H9 (cell line): ENCODE results near the gene TGFBR1. TPM values are rescaled to one million over a fixed set of nuclear protein-coding genes. Genes with fewer than 3 reads are reported as not detected.

ENCODE experiments used
- DNase-seq: peaks from one replicate; pipeline ENCODE4 v3.0.0-alpha.2; 2017
- H2AFZ ChIP-seq: one replicate; pipeline ENCODE4 v1.6.1; 2013; ENCODE audit warnings: mild to moderate bottlenecking, low read length, control low read depth, moderate library complexity
- H2AK5ac ChIP-seq: 2 replicates; pipeline ENCODE4 v1.6.1; 2013; ENCODE audit warnings: low read length, control low read depth, mixed read lengths; ENCODE audit not compliant: insufficient read length
- H2BK120ac ChIP-seq: one replicate; pipeline ENCODE4 v1.6.1; 2013; ENCODE audit warnings: low read depth, mild to moderate bottlenecking, low read length, control low read depth, inconsistent platforms; ENCODE audit not compliant: poor library complexity, severe bottlenecking
- H2BK12ac ChIP-seq: 2 replicates; pipeline ENCODE4 v1.6.1; 2013; ENCODE audit warnings: low read length, control low read depth, mixed read lengths, low read depth; ENCODE audit not compliant: insufficient read length
- H2BK15ac ChIP-seq: 2 replicates; pipeline ENCODE4 v1.6.1; 2013; ENCODE audit warnings: low read depth, low read length, control low read depth
- H2BK20ac ChIP-seq: one replicate; pipeline ENCODE4 v1.6.1; 2013; ENCODE audit warnings: low read depth, mild to moderate bottlenecking, low read length, control low read depth, inconsistent platforms; ENCODE audit not compliant: poor library complexity, severe bottlenecking
- H2BK5ac ChIP-seq: 2 replicates; pipeline ENCODE4 v1.6.1; 2013; ENCODE audit warnings: low read length, control low read depth, mixed read lengths; ENCODE audit not compliant: insufficient read length
- H3K14ac ChIP-seq: 2 replicates; pipeline ENCODE4 v1.6.1; 2013; ENCODE audit warnings: low read length, control low read depth; ENCODE audit not compliant: insufficient read depth
- H3K18ac ChIP-seq: 2 replicates; pipeline ENCODE4 v1.6.1; 2013; ENCODE audit warnings: low read depth, mild to moderate bottlenecking, mixed read lengths, low read length, control low read depth; ENCODE audit not compliant: insufficient read length
- H3K23ac ChIP-seq: 2 replicates; pipeline ENCODE4 v1.6.1; 2013; ENCODE audit warnings: low read length, control low read depth, mixed read lengths, low read depth; ENCODE audit not compliant: insufficient read length
- H3K23me2 ChIP-seq: 2 replicates; pipeline ENCODE4 v1.6.1; 2013; ENCODE audit warnings: low read depth, mild to moderate bottlenecking, mixed read lengths, low read length, control low read depth; ENCODE audit not compliant: insufficient read length, poor library complexity, severe bottlenecking
- H3K27ac ChIP-seq: 2 replicates; pipeline ENCODE4 v1.5.1; 2013; ENCODE audit warnings: low read length, control low read depth, mixed read lengths, low read depth; ENCODE audit not compliant: insufficient read length
- H3K27me3 ChIP-seq: 2 replicates; pipeline ENCODE4 v1.6.1; 2013; ENCODE audit warnings: low read length, control low read depth, inconsistent platforms; ENCODE audit not compliant: insufficient read depth
- H3K4ac ChIP-seq: 2 replicates; pipeline ENCODE4 v1.6.1; 2013; ENCODE audit warnings: low read depth, mild to moderate bottlenecking, control low read depth, inconsistent platforms, low read length, moderate library complexity
- H3K4me1 ChIP-seq: 2 replicates; pipeline ENCODE4 v1.6.1; 2013; ENCODE audit warnings: low read length, control low read depth, inconsistent platforms; ENCODE audit not compliant: insufficient read depth
- H3K4me2 ChIP-seq: 2 replicates; pipeline ENCODE4 v1.6.1; 2013; ENCODE audit warnings: low read length, control low read depth, mixed read lengths; ENCODE audit not compliant: insufficient read length, insufficient read depth
- H3K56ac ChIP-seq: 2 replicates; pipeline ENCODE4 v1.6.1; 2013; ENCODE audit warnings: low read depth, mild to moderate bottlenecking, mixed read lengths, low read length, control low read depth; ENCODE audit not compliant: insufficient read length
- H3K79me1 ChIP-seq: 2 replicates; pipeline ENCODE4 v1.6.1; 2013; ENCODE audit warnings: low read depth, mild to moderate bottlenecking, moderate library complexity, low read length, control low read depth, inconsistent platforms; ENCODE audit not compliant: insufficient read depth, poor library complexity, severe bottlenecking
- H3K79me2 ChIP-seq: 2 replicates; pipeline ENCODE4 v1.6.1; 2013; ENCODE audit warnings: low read length, control low read depth, inconsistent platforms; ENCODE audit not compliant: insufficient read depth
- H3K9ac ChIP-seq: 2 replicates; pipeline ENCODE4 v1.6.1; 2013; ENCODE audit warnings: low read length, control low read depth, mixed read lengths; ENCODE audit not compliant: insufficient read length; ENCODE audit errors: extremely low read depth
- H3K9me3 ChIP-seq: one replicate; pipeline ENCODE4 v1.6.1; 2013; ENCODE audit warnings: low read depth, low read length, inconsistent platforms; ENCODE audit not compliant: control insufficient read depth
- H3T11ph ChIP-seq: one replicate; pipeline ENCODE4 v1.6.1; 2013; ENCODE audit warnings: mild to moderate bottlenecking, low read length, control low read depth, inconsistent platforms
- H4K20me1 ChIP-seq: one replicate; pipeline ENCODE4 v1.6.1; 2013; ENCODE audit not compliant: control insufficient read depth, insufficient read length, insufficient read depth
- H4K5ac ChIP-seq: 2 replicates; pipeline ENCODE4 v1.6.1; 2013; ENCODE audit warnings: low read depth, mild to moderate bottlenecking, mixed read lengths, low read length, control low read depth; ENCODE audit not compliant: insufficient read length
- H4K8ac ChIP-seq: replicated peaks from 2 replicates; pipeline ENCODE4 v1.6.1; 2013; ENCODE audit warnings: low read length, control low read depth, mixed read lengths, low read depth; ENCODE audit not compliant: insufficient read length
- H4K91ac ChIP-seq: 2 replicates; pipeline ENCODE4 v1.6.1; 2013; ENCODE audit warnings: low read depth, mild to moderate bottlenecking, moderate library complexity, mixed read lengths, low read length, control low read depth; ENCODE audit not compliant: insufficient read length
- H3K27ac Mint-ChIP-seq, 3 experiments: 2 replicates in 2 of 3; 3 replicates in 1 of 3; pipeline ENCODE4 v1.8.0; 2020 to 2021; ENCODE audit warnings: mixed read lengths in 3 of 3, mild to moderate bottlenecking in 1 of 3, moderate library complexity in 1 of 3
- H3K27me3 Mint-ChIP-seq: 2 replicates; pipeline ENCODE4 v1.8.0; 2021; ENCODE audit warnings: low read depth, mild to moderate bottlenecking, moderate library complexity, mixed read lengths
- H3K36me3 Mint-ChIP-seq, 3 experiments: 2 replicates in 2 of 3; 3 replicates in 1 of 3; pipeline ENCODE4 v1.8.0; 2020 to 2021; ENCODE audit warnings: low read depth in 3 of 3, mixed read lengths in 3 of 3; ENCODE audit not compliant: insufficient read depth in 1 of 3
- H3K4me1 Mint-ChIP-seq, 2 experiments: 2 replicates each; pipeline ENCODE4 v1.8.0; 2020; ENCODE audit warnings: mixed read lengths in 2 of 2
- H3K4me3 Mint-ChIP-seq, 2 experiments: 2 replicates in 1 of 2; 3 replicates in 1 of 2; pipeline ENCODE4 v1.8.0; 2020 to 2021; ENCODE audit warnings: mild to moderate bottlenecking in 2 of 2, mixed read lengths in 2 of 2, moderate library complexity in 1 of 2
- H3K9me3 Mint-ChIP-seq, 2 experiments: 2 replicates in 1 of 2; 3 replicates in 1 of 2; pipeline ENCODE4 v1.8.0; 2020; ENCODE audit warnings: mild to moderate bottlenecking in 2 of 2, mixed read lengths in 2 of 2, moderate library complexity in 1 of 2
- CTCF ChIP-seq: fragments of 200-600 bp; sonication (generic); conservative IDR thresholded peaks from 3 replicates; pipeline ENCODE4 v1.8.0; 2021; ENCODE audit warnings: antibody characterized with exemption, mild to moderate bottlenecking
- WGBS: extraction: QIAGEN DNeasy Blood & Tissue Kit; methylation state at CpG from one replicate; pipeline ENCODE4 v1.1.7; 2013; ENCODE audit warnings: missing lambda C conversion rate, low lambda C conversion rate, mixed read lengths; ENCODE audit not compliant: insufficient read length; ENCODE audit errors: extremely low coverage; 5-methylcytosine and 5-hydroxymethylcytosine counted together
- total RNA-seq: library from RNA; stranded (reverse); gene quantifications from 2 replicates; pipeline ENCODE4 v1.2.1, GENCODE V29; 2021

TGFBR1 gene
- total RNA-seq, 1 experiment from 2014 or later: 59.3 TPM

GRCh38 chr9:99057665-99058625 lies 47.0 kb upstream of the TGFBR1 start:
- Histone ChIP-seq H3K4me1 (no peaks in the 10 kb centered on the region), H4K91ac (no peak overlapping the region)

More at GRCh38 chr9:99057665-99058625, 47.0 kb upstream of the TGFBR1 start:
- H3K79me2 ChIP-seq: no peaks in the 10 kb centered on the region
- H4K8ac ChIP-seq: no peak overlapping the region
- H2BK15ac ChIP-seq: no peak overlapping the region
- H2BK5ac ChIP-seq: no peak overlapping the region
- no peak overlapping the region for H2BK12ac ChIP-seq
- H3K9me3 ChIP-seq: no peaks in the 10 kb centered on the region
- no peak for DNase-seq
- H4K5ac ChIP-seq: no peak overlapping the region
- no peaks in the 10 kb centered on the region for H4K20me1 ChIP-seq
- H3K18ac ChIP-seq: no peak overlapping the region
- H3K79me1 ChIP-seq: no peaks in the 10 kb centered on the region
- H3K4ac ChIP-seq: no peak overlapping the region
- no peaks in the 10 kb centered on the region for H3K27me3 ChIP-seq
- no peak overlapping the region for H2AK5ac ChIP-seq
- H2AFZ ChIP-seq: no peak overlapping the region
- Mint-ChIP-seq H3K36me3 (no peaks in the 10 kb centered on the region), H3K27ac (no peak overlapping the region), H3K9me3 (no peaks in the 10 kb centered on the region), H3K4me3 (no peak overlapping the region), H3K27me3 (peaks cover 9% of the 10 kb centered on the region), H3K4me1 (no peaks in the 10 kb centered on the region)
- TF ChIP-seq CTCF: no peak
- no peak overlapping the region for H2BK20ac ChIP-seq
- no peak overlapping the region for H3K23ac ChIP-seq
- no peak overlapping the region for H2BK120ac ChIP-seq
- H3T11ph ChIP-seq: no peak overlapping the region
- no peak overlapping the region for H3K4me2 ChIP-seq
- no peak overlapping the region for H3K56ac ChIP-seq
- WGBS: no CpG with 5 or more reads among the region's 7 CpGs
- H3K23me2 ChIP-seq: no peaks in the 10 kb centered on the region
- H3K14ac ChIP-seq: no peak overlapping the region
- no peak overlapping the region for H3K9ac ChIP-seq
- no peak overlapping the region for H3K27ac ChIP-seq
